Measurements from ENCODE around the gene COMT.

Gene COMT

GRCh38 chr22:19995611-19996339 lies 54.2 kb downstream of the COMT start:
- DNase-seq (ENCODE audit: low spot score), result no peak

- no peak for DNase-seq (ENCODE audit: low spot score)
Measured at GRCh38 chr22:19996694-19997384, 55.3 kb downstream of the COMT start.

GRCh38 chr22:19997561-19998231 lies 56.1 kb downstream of the COMT start:
- DNase-seq (ENCODE audit: low spot score), result no peak

- DNase-seq (ENCODE audit: low spot score), result no peak
Measured at GRCh38 chr22:19998232-19998951, 56.8 kb downstream of the COMT start.

GRCh38 chr22:19998991-19999820 lies 57.6 kb downstream of the COMT start:
- DNase-seq (ENCODE audit: low spot score), result no peak

GRCh38 chr22:20000246-20001081 lies 58.9 kb downstream of the COMT start:
- no peak for DNase-seq (ENCODE audit: low spot score)

GRCh38 chr22:20001082-20001638 lies 59.6 kb downstream of the COMT start:
- no peak for DNase-seq (ENCODE audit: low spot score)

- no peak for DNase-seq (ENCODE audit: low spot score)
Measured at GRCh38 chr22:20002128-20002527, 60.6 kb downstream of the COMT start.

- no peak for DNase-seq (ENCODE audit: low spot score)
Measured at GRCh38 chr22:20002636-20003035, 61.1 kb downstream of the COMT start.

- DNase-seq (ENCODE audit: low spot score), result no peak
Measured at GRCh38 chr22:20003304-20003703, 61.7 kb downstream of the COMT start.

GRCh38 chr22:20004464-20004863 lies 62.9 kb downstream of the COMT start:
- DNase-seq (ENCODE audit: low spot score), result no peak

- DNase-seq (ENCODE audit: low spot score), result no peak
Measured at GRCh38 chr22:20008221-20008995, 66.8 kb downstream of the COMT start.

GRCh38 chr22:20009018-20009491 lies 67.5 kb downstream of the COMT start:
- no peak for DNase-seq (ENCODE audit: low spot score)

- no peak for DNase-seq (ENCODE audit: low spot score)
Measured at GRCh38 chr22:20009582-20010306, 68.2 kb downstream of the COMT start.

- DNase-seq (ENCODE audit: low spot score), result no peak
Measured at GRCh38 chr22:20010307-20011122, 68.9 kb downstream of the COMT start.

- DNase-seq (ENCODE audit: low spot score), result no peak
Measured at GRCh38 chr22:20011123-20011992, 69.8 kb downstream of the COMT start.

Measured in ecto neural progenitor cell (in vitro differentiated cells).